Measurements from ENCODE around the gene FRMD1. TPM values are rescaled to one million over a fixed set of nuclear protein-coding genes. Genes with fewer than 3 reads are reported as not detected.

FRMD1 gene
- total RNA-seq, 3 donors from 2014 or later = 0.29 to 0.96 (median 0.66) TPM

GRCh38 chr6:168105813-168106632 is 27.0 kb upstream of the FRMD1 start:
- intact Hi-C loops (cut with DNase I; ENCODE audit: low total_unique reads) = no loop called here
- H3K4me1 ChIP-seq = peaks cover 0 to 6% of the 10 kb centered on the region in 2 donors
- no peaks in the 10 kb centered on the region for H3K9me3 ChIP-seq
- TF ChIP-seq CTCF (IDR thresholded peaks at IDR 0.05) = no peak
- TF ChIP-seq POLR2AphosphoS5 (IDR thresholded peaks at IDR 0.05) = no peak
- no peak for TF ChIP-seq POLR2A (IDR thresholded peaks at IDR 0.05)
- H3K27me3 ChIP-seq = peaks cover 2 to 13% of the 10 kb centered on the region in 2 donors
- H3K36me3 ChIP-seq = no peaks in the 10 kb centered on the region
- H3K27ac ChIP-seq = no peak overlapping the region
- DNase-seq (ENCODE audit: low spot score in 2 of 2) = no peak
- no peak overlapping the region for H3K4me3 ChIP-seq

- Histone ChIP-seq H3K4me1 (peaks cover 0 to 7% of the 10 kb centered on the region in 2 donors), H3K36me3 (no peaks in the 10 kb centered on the region), H3K9me3 (no peaks in the 10 kb centered on the region), H3K27me3 (peaks cover 5 to 27% of the 10 kb centered on the region in 2 donors), H3K4me3 (no peak overlapping the region), H3K27ac (no peak overlapping the region)
- no peak for DNase-seq (ENCODE audit: low spot score in 2 of 2)
- intact Hi-C loops (cut with DNase I; ENCODE audit: low total_unique reads) = no loop called here
- TF ChIP-seq CTCF (IDR thresholded peaks at IDR 0.05) (no peak), POLR2AphosphoS5 (IDR thresholded peaks at IDR 0.05) (no peak), POLR2A (IDR thresholded peaks at IDR 0.05) (no peak)
These were observed 25.6 kb upstream of the FRMD1 start for GRCh38 chr6:168104636-168105035.

GRCh38 chr6:168103050-168103830 is 24.2 kb upstream of the FRMD1 start:
- Histone ChIP-seq H3K27ac (no peak overlapping the region), H3K9me3 (no peaks in the 10 kb centered on the region), H3K4me1 (peaks cover 0 to 7% of the 10 kb centered on the region in 2 donors), H3K27me3 (peaks cover 5 to 32% of the 10 kb centered on the region in 2 donors), H3K36me3 (no peaks in the 10 kb centered on the region), H3K4me3 (no peak overlapping the region)
- intact Hi-C loops (cut with DNase I; ENCODE audit: low total_unique reads) = no loop called here
- no peak for DNase-seq (ENCODE audit: low spot score in 2 of 2)
- TF ChIP-seq POLR2A (IDR thresholded peaks at IDR 0.05) = no peak
- TF ChIP-seq CTCF (IDR thresholded peaks at IDR 0.05) = no peak
- no peak for TF ChIP-seq POLR2AphosphoS5 (IDR thresholded peaks at IDR 0.05)

- no peak for TF ChIP-seq POLR2AphosphoS5 (IDR thresholded peaks at IDR 0.05)
- TF ChIP-seq POLR2A (IDR thresholded peaks at IDR 0.05) = no peak
- TF ChIP-seq CTCF (IDR thresholded peaks at IDR 0.05) = no peak
- no peak for DNase-seq (ENCODE audit: low spot score in 2 of 2)
- Histone ChIP-seq H3K27me3 (peaks cover 5 to 32% of the 10 kb centered on the region in 2 donors), H3K27ac (no peak overlapping the region), H3K9me3 (no peaks in the 10 kb centered on the region), H3K4me1 (peaks cover 0 to 7% of the 10 kb centered on the region in 2 donors), H3K36me3 (no peaks in the 10 kb centered on the region), H3K4me3 (no peak overlapping the region)
- intact Hi-C loops (cut with DNase I; ENCODE audit: low total_unique reads) = no loop called here
These were observed 23.4 kb upstream of the FRMD1 start for GRCh38 chr6:168102315-168102985.
